LNCAP (cell line): ENCODE results near the gene ADAM17.

Source experiments
- TF ChIP-seq, protein P1 (sequence below): fragments of 450-650 bp; IDR thresholded peaks from 2 replicates; pipeline ENCODE4 v1.5.1; 2017; ENCODE audit warnings: mild to moderate bottlenecking

ADAM17 gene

GRCh38 chr2:9539531-9539930, 16.1 kb downstream of the ADAM17 start:
- TF ChIP-seq, protein P1, sequence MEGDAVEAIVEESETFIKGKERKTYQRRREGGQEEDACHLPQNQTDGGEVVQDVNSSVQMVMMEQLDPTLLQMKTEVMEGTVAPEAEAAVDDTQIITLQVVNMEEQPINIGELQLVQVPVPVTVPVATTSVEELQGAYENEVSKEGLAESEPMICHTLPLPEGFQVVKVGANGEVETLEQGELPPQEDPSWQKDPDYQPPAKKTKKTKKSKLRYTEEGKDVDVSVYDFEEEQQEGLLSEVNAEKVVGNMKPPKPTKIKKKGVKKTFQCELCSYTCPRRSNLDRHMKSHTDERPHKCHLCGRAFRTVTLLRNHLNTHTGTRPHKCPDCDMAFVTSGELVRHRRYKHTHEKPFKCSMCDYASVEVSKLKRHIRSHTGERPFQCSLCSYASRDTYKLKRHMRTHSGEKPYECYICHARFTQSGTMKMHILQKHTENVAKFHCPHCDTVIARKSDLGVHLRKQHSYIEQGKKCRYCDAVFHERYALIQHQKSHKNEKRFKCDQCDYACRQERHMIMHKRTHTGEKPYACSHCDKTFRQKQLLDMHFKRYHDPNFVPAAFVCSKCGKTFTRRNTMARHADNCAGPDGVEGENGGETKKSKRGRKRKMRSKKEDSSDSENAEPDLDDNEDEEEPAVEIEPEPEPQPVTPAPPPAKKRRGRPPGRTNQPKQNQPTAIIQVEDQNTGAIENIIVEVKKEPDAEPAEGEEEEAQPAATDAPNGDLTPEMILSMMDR, result no peak

DNA sequence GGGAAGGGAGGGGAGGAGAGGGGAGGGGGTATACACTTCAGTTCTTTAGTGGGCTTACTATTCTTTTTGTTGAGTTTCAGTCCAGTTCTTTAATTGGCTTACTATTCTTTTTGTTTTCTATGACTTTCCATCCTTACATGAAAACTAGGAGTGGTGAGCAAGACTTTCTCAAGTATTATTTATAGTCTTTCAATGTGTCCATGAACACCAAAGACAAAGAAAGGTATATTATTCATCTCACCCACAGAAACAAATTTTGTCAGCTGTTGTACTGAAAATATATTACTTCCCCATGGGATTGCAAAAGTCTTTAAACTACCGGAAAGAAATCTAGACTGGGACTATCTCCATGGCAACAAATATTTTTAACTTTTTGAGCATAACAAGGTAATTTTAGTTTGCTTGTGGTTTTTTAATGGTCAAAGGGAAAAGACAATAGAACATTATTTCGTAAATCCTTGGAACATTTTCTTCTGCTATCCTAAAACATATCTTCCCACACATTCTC, 17.6 kb downstream of the ADAM17 start:
- TF ChIP-seq, protein P1, result no peak

DNA sequence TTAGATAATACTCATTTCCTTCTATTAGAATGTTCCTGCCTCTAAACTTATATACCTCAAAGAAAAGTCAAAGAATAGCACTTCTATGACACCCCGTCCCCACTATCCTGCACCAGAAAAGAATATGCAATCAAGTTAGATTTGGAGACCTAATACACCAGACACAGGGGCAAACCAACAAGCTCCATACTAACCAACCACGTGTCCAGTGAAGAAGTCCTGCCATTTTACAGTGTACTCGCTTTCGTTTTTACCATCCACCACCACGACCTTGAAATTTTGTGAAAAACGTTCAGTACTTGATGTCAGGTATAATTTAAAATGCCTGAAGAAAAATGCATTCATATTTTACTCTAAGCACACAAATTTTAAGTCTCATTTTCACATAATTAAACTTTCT, 19.1 kb downstream of the ADAM17 start:
- TF ChIP-seq, protein P1, result no peak

- TF ChIP-seq, protein P1, result no peak
Measured at GRCh38 chr2:9535177-9535576, 20.5 kb downstream of the ADAM17 start.

DNA sequence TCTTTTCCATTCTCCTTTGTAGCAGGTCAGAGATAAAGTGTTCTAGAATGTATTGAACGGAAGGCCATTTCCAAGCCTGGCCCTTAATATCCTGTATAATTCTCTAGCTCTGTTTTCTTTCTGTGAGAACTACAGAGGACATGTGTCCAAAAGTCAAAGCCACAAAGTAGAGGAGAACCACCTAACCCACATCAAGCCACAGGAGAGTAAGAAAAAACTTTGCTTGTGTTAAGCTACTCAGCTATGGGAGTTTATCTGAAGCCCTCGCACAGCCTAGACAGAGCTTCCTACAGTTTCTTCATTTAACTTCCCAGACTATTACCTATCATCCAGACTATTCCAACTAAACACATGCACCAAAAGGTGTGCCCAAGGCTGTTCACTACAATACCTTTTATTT, 22.0 kb downstream of the ADAM17 start:
- TF ChIP-seq, protein P1, result no peak

GRCh38 chr2:9532421-9532820, 23.2 kb downstream of the ADAM17 start:
- TF ChIP-seq, protein P1, result no peak

DNA sequence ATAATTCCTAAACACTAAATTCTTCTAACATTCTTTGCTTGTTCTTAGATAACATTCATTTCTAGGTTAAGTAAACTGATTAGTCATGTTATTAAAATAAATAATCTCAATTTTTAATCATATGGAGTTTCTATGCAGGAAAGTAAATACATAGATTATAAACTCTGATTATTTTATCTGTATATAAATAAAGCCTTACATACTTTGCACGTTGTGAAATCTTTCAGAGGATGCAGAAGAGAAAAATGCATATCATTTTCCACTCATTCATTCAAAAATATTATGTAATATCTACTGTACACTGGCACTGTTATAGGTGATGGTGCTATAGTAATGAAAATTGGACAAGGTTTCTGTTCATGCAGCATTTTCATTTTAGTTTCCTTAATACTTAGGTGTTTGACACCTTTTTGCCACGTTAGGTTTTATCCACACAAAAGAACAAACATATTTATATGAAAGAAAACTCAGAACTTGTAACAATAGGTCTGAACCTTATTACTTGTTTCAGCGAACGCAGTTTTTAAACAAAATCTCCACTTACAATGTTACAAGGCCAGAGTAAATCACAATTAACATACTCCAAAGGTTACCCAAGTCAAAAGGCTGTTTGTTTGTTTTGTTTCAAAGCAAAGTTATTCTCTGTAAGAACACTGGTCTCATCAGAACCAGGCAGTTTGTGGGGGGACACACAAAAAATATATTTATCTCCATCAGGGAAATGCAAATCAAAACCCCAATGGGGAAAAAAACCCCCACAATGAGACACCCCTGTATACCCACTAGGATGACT, 27.4 kb downstream of the ADAM17 start:
- TF ChIP-seq, protein P1, result no peak
